Liver (tissue), 3 donors: ENCODE measurements around the gene UTRN.
A peak's percentile ranks its signal among the peaks of the same experiment; 100 is the strongest.

Source experiments
- FOXA1 ChIP-seq: IDR thresholded peaks from 2 replicates; pipeline ENCODE4 v1.6.1; 2016; ENCODE audit warnings: antibody characterized with exemption
- FOXA2 ChIP-seq: IDR thresholded peaks from 2 replicates; pipeline ENCODE4 v1.6.1; 2016; ENCODE audit warnings: antibody characterized with exemption
- GABPA ChIP-seq, 2 donors: IDR thresholded peaks in 1 of 2; conservative IDR thresholded peaks in 1 of 2; 2 replicates each; pipeline ENCODE4 v1.6.1; 2016; ENCODE audit warnings: antibody characterized with exemption in 2 of 2, mild to moderate bottlenecking in 1 of 2, moderate library complexity in 1 of 2
- TAF1 ChIP-seq: conservative IDR thresholded peaks from 2 replicates; pipeline ENCODE4 v1.6.1; 2016; ENCODE audit warnings: antibody characterized with exemption, mild to moderate bottlenecking
- YY1 ChIP-seq: IDR thresholded peaks from 2 replicates; pipeline ENCODE4 v1.6.1; 2016; ENCODE audit warnings: antibody characterized with exemption, mild to moderate bottlenecking
- TF ChIP-seq, protein P1 (sequence below): fragments of 150-350 bp; IDR thresholded peaks from 2 replicates; pipeline ENCODE4 v1.5.1; 2017; ENCODE audit warnings: improper control_type of control experiment, low read depth, low read length; ENCODE audit not compliant: missing input control
- TF ChIP-seq, protein P2 (sequence below): IDR thresholded peaks from 2 replicates; pipeline ENCODE4 v1.6.1; 2016; ENCODE audit warnings: antibody characterized with exemption
- donor health status: healthy.
- donor health status: healthy.

DNA sequence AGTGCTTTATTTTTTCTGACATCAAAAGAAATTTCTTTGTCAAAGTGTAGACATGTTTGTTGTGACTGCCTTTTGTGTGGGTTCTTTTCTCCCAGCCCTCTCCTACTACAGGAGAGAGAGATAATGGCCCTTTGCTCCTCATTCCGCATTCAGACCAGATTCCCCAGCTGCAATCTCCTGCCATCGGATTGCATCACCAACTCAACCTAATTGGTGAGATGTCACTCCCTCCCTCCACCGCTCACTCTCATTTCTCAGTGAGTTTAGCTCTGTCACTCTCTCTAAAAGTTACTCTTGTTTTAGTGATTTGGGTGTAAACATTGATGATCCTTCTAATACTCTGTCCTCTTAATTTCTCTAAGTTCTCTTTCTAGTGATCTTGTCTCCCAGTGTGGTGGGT is 22.7 kb downstream of the UTRN start:
- TF ChIP-seq, protein P1, sequence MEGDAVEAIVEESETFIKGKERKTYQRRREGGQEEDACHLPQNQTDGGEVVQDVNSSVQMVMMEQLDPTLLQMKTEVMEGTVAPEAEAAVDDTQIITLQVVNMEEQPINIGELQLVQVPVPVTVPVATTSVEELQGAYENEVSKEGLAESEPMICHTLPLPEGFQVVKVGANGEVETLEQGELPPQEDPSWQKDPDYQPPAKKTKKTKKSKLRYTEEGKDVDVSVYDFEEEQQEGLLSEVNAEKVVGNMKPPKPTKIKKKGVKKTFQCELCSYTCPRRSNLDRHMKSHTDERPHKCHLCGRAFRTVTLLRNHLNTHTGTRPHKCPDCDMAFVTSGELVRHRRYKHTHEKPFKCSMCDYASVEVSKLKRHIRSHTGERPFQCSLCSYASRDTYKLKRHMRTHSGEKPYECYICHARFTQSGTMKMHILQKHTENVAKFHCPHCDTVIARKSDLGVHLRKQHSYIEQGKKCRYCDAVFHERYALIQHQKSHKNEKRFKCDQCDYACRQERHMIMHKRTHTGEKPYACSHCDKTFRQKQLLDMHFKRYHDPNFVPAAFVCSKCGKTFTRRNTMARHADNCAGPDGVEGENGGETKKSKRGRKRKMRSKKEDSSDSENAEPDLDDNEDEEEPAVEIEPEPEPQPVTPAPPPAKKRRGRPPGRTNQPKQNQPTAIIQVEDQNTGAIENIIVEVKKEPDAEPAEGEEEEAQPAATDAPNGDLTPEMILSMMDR, result no peak
- no peak for TF ChIP-seq FOXA1
- TF ChIP-seq TAF1, result no peak
- TF ChIP-seq YY1, result peak; percentile 11
- TF ChIP-seq, protein P2, sequence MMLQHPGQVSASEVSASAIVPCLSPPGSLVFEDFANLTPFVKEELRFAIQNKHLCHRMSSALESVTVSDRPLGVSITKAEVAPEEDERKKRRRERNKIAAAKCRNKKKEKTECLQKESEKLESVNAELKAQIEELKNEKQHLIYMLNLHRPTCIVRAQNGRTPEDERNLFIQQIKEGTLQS, result peak; percentile 82
- no peak for TF ChIP-seq GABPA (IDR thresholded peaks at IDR 0.05 in 1 of 2, conservative IDR thresholded peaks at IDR 0.05 in 1 of 2)
- no peak for TF ChIP-seq FOXA2
